HG03457 (cell line): ENCODE results near the gene EGFL7.

Source experiments
- ATAC-seq: cut with Tn5 transposase; IDR thresholded peaks from one replicate; pipeline ENCODE4 v1.9.1; 2021; ENCODE audit warnings: moderate number of reproducible peaks; ENCODE audit not compliant: unreplicated experiment

EGFL7 gene

GRCh38 chr9:136713550-136713949 is 50.8 kb downstream of the EGFL7 start:
- ATAC-seq, result no peak

DNA sequence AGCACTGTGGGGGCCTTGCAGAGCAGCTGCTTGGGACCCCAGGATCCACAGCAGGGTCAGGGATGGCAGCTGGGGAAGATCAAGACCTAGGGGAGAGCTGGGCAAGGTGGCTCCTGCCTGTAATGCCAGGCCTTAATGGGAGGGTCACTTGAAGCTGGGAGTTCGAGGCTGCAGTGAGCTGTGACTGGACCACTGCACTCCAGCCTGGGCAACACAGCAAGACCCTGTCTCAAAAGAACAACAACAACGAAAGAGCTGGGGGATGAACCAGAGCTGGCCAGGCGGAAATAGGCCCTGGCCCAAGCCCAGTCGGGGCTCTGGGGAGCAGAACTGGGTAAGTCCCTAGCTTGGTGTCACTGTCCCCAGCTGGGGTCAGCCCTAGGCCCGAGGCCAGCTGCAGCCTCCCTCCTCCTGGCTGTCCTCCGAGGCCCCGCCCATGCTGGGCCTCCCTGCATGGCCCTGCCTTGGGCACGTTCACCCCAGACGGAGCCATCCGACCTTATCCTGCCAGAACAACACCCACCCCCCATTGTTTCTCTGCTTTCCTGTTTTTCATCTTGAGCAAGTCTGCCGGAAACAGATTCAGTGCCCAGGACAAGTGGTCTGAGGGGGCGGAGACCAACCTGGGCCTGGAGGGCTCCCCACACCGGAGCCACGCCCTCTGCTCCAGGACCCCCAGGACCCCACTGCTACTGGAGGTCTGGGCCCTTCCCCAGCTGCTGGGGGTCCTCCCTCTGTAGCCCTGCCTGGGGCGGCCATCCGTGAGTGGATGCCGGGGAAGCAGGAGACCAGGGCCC is 51.6 kb downstream of the EGFL7 start:
- no peak for ATAC-seq

DNA sequence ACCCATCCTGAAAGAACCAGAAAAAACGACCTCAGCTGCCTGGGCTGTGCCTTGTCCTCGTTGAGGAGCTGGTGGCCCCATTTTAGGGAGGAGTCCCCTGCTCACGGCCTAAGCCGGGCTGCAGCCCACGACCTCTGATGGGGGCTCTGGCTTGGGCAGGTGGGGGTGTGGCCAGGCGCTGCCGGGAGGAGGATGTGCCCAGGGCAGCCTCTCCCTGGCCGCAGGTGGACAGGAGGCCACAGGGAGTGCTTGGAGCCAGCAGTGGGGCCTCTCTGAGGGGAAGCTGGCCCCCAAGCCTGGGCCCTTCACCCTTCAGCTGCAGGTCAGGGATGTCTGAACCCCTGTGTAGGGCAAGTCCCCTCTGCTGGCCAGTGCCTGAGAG is 52.2 kb downstream of the EGFL7 start:
- ATAC-seq, result no peak

DNA sequence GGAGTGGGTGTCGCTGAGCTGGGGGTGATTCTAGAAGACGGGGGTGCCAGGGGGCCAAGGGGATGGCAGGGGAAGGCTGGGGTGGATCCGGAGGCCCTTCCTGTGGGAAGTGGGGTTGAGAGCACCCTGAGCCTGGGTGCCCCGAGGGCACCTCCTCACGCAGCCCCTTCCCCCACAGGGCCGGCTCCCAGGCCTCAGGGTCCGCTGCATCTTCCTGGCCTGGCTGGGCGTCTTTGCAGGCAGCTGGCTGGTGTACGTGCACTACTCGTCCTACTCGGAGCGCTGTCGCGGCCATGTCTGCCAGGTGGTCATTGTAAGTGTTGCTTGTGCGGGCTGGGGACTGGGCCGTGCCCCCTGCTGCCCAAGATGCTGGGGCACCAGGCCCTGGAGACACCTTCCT is 54.7 kb downstream of the EGFL7 start:
- no peak for ATAC-seq

GRCh38 chr9:136718345-136719194 is 55.9 kb downstream of the EGFL7 start:
- no peak for ATAC-seq

- ATAC-seq, result no peak
Measured at GRCh38 chr9:136719195-136719880, 56.6 kb downstream of the EGFL7 start.

DNA sequence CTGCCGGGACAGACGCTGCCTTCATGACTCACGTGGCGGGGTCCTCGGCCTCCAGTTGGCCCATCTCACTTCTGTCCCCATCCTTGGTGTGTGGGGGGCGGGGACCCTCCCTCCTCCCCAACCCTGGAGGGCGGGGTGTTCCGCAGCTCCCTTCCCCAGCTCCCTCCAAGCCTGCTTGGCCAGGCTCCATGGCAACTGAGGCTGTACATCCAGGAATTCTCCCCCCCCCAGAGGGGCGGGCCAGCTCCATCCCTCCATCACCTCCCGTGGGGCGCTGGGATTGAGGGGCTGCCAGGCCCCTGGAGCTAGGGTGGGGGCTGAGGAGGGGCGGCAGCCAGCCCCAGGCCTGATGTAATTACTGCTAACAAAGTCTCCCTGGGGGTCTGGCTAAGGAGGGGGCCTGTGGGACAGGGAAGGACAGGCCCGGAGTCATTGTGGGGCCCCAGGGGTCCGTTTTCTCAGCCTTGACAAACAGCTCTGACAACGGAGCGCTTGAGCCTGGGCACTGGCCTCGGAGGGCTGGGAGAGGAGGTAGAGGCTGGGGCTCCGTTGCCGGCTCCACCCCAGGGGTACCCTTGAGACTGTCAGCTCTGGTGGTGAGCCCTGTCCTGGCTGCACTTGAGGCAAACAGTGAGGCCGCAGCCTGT is 57.7 kb downstream of the EGFL7 start:
- ATAC-seq, result no peak

- ATAC-seq, result no peak
Measured at GRCh38 chr9:136720898-136721338, 58.2 kb downstream of the EGFL7 start.

GRCh38 chr9:136721339-136722092 is 58.8 kb downstream of the EGFL7 start:
- no peak for ATAC-seq
